GM12872 (cell line): ENCODE data around the gene ZDHHC22.
A peak's percentile ranks its signal among the peaks of the same experiment; 100 is the strongest.

Experiments used
- CTCF ChIP-seq: IDR thresholded peaks from 3 replicates; pipeline ENCODE4 v1.5.1; 2011; ENCODE audit warnings: low read depth, mild to moderate bottlenecking, low read length, moderate library complexity; ENCODE audit not compliant: insufficient read depth

Gene ZDHHC22

GRCh38 chr14:77153802-77154201 is 12.2 kb upstream of the ZDHHC22 start:
- TF ChIP-seq CTCF, result no peak

DNA sequence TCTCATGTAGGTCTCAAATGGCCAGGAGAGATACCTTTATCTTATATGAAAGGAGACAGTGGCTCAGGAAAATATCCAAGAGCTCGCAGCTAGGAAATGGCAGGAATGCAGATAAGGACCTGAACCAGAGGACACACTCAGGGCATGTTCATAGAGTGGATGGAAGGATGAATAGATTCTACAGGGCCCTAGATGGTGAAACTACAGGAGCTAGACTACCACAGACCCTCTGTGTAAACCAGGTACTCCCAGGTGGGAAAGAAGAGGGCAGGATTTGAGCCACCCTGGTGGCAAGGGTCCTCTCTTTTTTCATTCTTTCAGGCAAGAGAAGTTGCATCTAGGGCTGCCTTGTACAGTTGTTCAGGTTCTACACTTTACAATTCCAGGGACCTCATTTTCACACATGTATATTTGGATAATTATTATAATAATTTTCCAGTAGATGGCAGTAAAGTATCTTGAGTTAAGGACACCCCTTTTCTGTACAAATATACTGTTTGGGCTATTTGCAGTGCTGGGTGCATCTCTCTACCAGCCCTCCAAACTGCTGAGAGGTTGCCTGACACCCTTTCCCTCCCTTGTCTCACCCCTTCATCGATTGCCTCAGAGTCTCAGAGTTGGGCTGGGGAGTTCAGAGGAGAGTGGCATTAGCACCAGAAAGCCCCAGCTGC is 10.5 kb upstream of the ZDHHC22 start:
- no peak for TF ChIP-seq CTCF

- TF ChIP-seq CTCF, result peak; percentile 75
Measured at GRCh38 chr14:77151245-77151644, 9.7 kb upstream of the ZDHHC22 start.

GRCh38 chr14:77148510-77149231 is 7.1 kb upstream of the ZDHHC22 start:
- TF ChIP-seq CTCF, result no peak

DNA sequence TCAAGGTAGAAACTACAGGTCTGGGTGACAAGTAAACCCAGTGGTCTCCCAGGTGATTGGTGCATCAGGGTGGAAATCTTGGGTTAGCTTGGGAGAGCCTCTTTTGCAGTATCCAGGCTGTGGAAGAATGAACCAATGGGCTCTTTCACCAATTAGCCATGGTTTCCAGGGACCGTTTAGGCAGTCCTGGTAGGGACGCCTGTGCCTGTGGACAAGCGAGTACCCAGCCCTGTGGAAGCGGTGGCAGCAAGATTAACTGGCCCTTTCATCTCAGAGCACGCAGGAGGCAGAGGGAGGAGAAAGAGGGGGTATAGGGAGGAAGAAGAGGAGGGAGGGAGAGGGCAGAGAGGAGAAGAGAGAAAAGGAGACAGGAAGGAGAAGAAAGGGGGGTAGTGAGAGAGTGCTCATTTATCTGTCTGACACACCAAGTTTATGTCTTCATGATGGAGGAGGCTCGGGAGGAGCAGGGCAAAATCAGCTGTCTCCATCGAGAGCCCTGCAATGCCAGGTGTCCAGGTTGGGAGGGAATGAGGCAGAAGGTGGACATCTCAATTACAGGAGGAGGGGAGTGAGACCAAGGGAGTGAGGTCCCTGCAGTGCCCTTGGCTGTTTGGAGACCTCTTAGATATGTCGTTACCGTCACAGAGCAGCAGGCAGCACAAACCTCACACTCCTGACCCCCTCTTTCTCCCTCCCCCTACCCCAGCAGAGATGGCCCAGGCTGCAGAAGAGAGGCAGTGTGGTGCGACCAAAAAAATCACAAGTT is 4.6 kb upstream of the ZDHHC22 start:
- TF ChIP-seq CTCF, result no peak

- no peak for TF ChIP-seq CTCF
Measured at GRCh38 chr14:77144412-77145115, 3.0 kb upstream of the ZDHHC22 start.

DNA sequence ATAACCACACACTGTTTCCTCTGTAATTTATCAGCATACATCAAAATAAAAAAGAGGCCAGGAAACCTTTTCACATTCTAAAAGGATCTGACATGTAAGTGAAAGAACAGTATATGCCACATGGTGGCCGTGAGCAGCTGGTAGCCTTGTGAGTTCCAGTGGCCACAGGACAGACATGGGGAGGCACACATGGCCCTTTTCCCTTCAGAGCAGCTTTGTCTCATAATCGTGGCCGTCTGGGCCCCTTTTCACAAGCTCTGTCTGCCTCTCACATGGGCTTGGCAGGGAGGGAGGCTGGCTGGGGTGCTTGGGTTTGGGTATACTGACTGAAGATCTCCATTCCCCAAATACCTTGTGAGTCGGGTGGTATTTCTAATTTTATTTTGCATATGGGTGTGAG is 1.5 kb upstream of the ZDHHC22 start:
- no peak for TF ChIP-seq CTCF
